ENCODE data around the gene HOOK1.

GRCh38 chr1:59892841-59893811, 78.4 kb downstream of the HOOK1 start:
- no peak for TF ChIP-seq POLR2AphosphoS5 (IDR thresholded peaks at IDR 0.05; ENCODE audit: insufficient read depth in 1 of 2, low read depth in 1 of 2)
- no peak for TF ChIP-seq CTCF (IDR thresholded peaks at IDR 0.05)
